ENCODE measurements around the gene ZNF253.
A peak's percentile ranks its signal among the peaks of the same experiment; 100 is the strongest.
"Not testable (repeated sequence)": the region's sequence is repeated elsewhere in the genome, so short reads cannot be mapped to it uniquely, and the experiment has no call there.

Gene ZNF253

GRCh38 chr19:19865750-19866610 lies at the start of gene ZNF253:
ZNF253 (plus strand) TSS chr19:19865882; CDS start chr19:19865997, 115 bp downstream.
- peak; percentile 79 for DNase-seq (ENCODE audit: low read depth, low spot score)

DNA sequence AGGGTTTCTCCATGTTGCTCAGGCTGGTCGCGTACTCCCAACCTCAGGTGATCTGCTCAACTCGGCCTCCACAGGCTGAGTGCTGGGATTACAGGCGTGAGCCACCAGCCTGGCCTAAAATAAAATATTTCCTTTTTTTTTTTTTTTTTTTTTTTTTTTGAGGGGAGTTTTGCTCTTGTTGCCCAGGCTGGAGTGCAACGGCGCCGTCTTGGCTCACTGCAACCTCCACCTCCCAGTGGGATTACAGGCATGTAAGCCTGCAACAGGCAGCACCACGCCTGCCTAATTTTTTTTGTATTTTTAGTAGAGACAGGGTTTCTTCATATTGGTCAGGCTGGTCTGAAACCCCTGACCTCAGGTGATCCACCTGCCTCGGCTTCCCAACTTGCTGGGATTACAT lies 49.0 kb upstream of the ZNF253 start:
- no peak for DNase-seq (ENCODE audit: low read depth, low spot score)

DNA sequence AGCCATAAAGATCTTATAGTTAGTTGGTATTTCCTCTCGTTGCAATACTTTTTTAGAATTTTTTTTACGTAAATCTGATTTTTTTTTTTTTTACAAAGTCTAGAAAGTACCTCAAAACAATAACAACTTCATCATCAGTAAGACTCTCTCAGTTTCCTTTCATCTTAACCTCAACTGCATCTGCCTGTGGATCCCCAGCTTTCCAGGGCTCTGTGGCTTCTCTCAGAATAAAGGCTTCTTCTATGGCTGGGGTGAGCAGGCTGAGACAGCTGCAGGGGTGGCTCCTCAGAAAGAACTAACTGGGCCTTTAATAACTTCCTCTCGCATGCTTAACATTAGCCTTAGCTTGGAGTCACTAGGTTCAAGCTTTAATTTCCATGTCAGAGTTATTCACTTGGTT lies 48.3 kb upstream of the ZNF253 start:
- no peak for DNase-seq (ENCODE audit: low read depth, low spot score)

DNA sequence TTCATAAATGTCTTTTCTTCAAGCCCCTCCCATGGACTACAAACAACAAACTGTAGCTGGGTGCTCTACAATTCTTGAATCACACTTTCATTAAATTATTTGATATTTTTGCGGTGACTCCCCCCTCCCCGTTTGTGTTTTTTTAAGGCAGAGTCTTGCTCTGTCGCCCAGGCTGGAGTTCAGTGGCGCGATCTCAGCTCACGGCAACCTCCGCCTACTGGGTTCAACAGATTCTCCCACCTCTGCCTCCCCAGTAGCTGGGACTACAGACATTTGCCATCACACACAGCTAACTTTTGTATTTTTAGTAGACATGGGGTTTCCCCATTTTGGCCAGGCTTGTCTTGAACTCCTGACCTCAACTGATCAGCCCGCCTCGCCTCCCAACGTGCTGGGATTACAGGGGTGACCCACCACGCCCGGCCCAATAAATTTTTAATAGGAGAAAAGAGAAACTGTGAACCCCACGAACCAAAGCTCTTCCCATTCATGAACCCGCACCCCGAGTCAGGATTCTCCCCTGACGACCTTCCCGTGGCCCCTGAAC lies 44.8 kb upstream of the ZNF253 start:
- no peak for DNase-seq (ENCODE audit: low read depth, low spot score)

DNA sequence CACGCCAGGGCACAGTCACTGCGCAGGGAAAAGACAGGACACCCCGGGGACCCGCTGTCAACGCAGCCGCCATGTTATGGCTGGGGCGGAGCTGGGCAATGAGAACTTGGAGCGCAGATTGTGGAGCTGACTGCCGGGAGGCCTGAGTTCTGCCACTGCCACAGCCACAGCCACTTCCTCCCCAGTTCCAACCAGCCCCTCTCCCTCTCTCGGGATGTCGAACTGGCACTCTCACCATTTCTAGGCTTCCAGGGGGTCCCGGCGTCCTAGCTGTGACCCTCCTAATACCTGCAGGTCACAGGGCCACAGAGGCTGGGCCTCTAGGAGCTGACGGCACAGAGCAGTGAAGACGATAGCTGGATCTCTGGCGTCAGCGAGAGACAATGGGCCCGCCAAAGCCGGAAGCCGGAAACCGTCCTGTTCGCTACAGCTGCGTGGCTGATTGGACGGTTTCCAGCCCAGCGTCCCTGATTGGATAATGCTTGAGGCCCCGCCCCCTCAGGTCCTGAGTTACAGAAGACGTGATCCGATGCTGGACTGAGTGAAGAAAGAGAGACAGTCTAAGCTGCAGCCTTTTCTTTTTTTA lies 44.2 kb upstream of the ZNF253 start, which contains the start of gene ZNF506:
TSS of gene ZNF506 (minus strand) at position 385 of the 586 bp plus-strand sequence. CDS start at position 238, 147 bp downstream.
- peak; percentile 93 for DNase-seq (ENCODE audit: low read depth, low spot score)

DNA sequence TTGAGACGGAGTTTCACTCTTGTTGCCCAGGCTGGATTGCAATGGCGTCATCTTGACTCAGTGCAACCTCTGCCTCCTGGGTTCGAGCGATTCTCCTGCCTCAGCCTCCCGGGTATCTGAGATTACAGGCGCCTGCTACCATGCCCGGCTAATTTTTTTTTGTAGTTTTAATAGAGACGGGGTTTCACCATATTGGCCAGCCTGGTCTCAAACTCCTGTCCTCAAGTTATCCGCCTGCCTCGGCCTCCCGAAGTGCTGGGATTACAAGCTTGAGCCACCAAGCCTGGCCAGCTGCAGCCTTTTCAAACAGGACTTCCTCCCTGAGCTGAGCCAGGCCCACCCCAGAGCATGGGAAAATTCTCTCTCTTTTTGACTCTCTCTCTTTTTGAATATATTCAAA lies 43.7 kb upstream of the ZNF253 start:
- not testable (repeated sequence) for DNase-seq (ENCODE audit: low read depth, low spot score)

DNA sequence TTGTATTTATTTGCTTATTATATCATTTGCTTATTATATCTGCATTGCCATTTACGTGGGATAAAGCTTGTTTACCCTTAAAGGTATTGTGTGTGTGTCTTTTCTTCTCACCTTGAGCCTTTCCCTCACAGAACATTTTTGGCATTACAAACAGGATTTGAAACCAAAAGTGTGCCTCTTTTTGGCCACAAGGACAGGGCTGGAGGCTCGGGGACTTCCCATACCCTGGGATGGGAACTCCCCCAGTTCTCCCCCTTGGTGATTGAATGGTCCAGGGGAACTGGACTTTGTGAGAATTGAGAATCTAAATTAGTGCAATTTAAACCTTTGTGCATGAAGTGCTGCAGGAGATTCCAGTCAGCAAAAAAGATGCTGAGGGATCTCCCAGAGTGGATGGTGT lies 41.8 kb upstream of the ZNF253 start:
- DNase-seq (ENCODE audit: low read depth, low spot score), result no peak

DNA sequence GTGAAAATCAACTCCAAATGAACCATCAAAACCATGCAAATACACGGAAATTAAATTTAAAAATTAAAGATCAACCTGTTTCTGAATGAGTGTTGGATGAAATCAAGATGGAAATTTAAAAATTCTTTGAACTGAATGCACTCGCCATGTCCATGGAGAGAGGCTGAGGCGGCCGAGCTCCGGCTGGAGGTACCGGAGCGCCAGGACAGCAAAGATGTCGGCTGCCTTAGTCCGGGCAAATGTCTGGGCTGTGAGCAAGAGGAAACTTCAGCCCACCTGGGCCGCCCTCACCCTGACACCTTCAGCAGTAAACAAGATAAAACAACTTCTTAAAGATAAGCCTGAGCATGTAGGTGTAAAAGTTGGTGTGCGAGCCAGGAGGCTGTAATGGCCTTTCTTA lies 38.8 kb upstream of the ZNF253 start:
- no peak for DNase-seq (ENCODE audit: low read depth, low spot score)

- no peak for DNase-seq (ENCODE audit: low read depth, low spot score)
Measured at GRCh38 chr19:19835560-19836038, 30.1 kb upstream of the ZNF253 start.

DNA sequence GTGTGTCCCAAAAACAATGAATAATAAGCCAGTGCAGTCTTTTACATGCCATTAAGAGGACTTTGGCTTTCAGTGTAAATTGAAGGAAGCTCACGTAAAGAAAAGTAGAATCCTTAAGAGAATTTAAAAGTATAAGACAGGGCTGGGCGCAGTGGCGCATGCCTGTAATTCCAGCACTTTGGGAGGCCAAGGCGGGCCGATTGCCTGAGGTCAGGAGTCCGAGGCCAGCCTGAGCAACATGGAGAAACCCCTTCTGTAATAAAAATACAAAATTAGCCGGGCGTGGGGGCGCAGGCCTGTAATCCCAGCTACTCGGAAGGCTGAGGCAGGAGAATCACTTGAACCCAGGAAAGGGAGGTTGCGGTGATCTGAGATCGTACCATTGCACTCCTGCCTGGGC lies 17.9 kb upstream of the ZNF253 start:
- no peak for DNase-seq (ENCODE audit: low read depth, low spot score)

DNA sequence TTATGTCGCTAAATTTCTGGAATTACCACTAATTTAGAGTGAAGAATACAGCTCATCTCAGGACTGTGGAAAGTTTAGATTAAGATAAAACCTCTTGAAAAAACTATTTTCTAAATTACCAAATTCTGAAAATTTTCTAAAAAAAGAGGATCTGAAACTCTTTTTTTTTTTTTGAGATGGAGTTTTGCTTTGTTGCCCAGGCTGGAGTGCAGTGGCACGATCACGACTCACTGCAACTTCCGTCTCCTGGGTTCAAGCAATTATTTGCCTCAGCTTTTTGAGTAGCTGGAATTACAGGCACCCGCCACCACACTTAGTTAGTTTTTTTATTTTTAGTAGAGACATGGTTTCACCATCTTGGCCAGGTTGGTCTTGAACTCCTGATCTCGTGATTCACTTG lies 16.6 kb upstream of the ZNF253 start:
- DNase-seq (ENCODE audit: low read depth, low spot score), result no peak

- DNase-seq (ENCODE audit: low read depth, low spot score), result not testable (repeated sequence)
Measured at GRCh38 chr19:19851740-19852139, 13.9 kb upstream of the ZNF253 start.

DNA sequence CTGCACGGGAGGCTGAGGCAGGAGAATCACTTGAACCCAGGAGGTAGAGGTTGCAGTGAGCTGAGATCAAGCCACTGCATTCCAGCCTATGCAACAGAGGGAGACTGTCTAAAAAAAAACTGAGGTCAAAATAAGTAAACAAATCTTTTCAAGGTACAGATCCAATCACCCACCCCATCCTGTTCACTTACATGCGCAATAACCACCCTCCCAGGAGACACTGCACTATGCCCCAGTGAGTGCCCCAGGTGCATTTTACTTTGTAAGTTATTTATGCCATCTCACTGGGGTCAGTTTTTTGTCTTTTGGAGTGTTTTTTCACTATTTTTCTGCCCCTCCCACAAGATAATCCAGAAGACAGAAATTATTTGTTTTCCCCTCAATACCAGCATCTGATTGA lies 6.9 kb upstream of the ZNF253 start:
- no peak for DNase-seq (ENCODE audit: low read depth, low spot score)

DNA sequence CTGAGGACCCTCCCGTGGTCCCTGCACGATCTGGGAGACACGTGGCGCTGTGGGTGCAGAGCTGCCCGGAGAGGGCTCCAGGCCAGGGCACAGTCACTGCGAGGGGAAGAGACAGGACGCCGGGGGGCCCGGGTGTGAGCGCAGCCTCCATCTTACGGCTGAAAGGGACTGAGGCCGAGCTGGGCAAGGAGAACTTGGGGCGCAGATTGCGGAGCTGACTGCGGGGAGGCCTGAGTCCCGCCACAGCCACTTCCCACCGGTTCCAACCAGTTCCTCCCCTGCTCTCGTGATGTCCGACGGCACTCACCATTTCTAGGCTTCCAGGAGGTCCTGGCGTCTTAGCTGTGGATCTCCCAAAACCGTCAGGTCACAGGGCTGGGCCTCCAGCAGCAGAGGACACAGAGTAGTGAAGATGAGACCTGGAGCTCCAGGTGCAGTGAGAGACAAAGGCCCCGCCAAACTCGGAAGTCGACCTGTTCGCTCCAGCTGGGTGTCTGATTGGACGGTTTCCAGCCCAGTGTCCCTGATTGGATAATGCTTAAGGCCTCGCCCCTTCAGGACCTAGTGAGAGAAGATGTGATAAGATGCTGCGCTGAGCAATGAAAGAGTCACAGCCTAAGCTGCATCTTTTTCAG lies 4.8 kb upstream of the ZNF253 start:
- DNase-seq (ENCODE audit: low read depth, low spot score), result no peak

GRCh38 chr19:19866611-19867248 lies 1.0 kb downstream of the ZNF253 start:
- no peak for DNase-seq (ENCODE audit: low read depth, low spot score)

- not testable (repeated sequence) for DNase-seq (ENCODE audit: low read depth, low spot score)
Measured at GRCh38 chr19:19870086-19870485, 4.4 kb downstream of the ZNF253 start.

DNA sequence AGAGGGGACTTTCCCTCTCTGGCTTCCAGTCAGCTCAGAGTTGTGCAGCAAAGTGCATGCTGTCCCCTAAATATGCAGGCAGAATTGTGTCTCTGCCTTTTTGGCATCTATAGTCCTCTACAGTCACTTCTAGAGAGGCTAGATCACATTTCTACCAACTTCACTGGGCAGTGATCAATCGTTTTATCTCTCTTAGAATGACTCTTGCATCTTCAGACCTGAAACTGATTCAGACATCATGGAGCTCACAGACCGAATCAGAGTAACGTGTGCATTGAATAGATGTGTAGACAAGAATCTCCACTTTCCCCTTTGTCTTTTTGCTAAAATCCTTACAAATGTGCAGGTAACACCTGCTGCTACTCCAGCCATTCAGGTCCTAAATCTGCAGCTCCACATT lies 6.2 kb downstream of the ZNF253 start:
- DNase-seq (ENCODE audit: low read depth, low spot score), result no peak

DNA sequence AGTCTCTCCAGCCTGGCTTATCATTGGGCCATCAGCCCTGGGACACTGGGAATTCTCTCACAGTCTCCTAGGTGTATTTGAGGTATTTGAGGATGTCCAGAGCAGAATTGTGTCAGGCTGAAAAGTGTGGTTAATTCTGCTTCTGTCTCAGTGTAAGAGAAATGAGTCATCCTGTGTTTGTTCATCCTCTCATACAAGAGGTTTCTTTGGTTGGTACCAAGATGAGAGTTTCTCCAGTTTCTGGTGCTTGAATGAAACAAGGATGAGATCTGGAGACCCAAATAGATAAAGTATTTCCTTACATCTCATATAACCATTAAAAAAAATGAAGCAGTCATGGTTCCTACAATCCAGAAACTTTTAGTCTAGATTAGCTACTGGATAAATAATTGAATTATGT lies 7.7 kb downstream of the ZNF253 start:
- no peak for DNase-seq (ENCODE audit: low read depth, low spot score)

- no peak for DNase-seq (ENCODE audit: low read depth, low spot score)
Measured at GRCh38 chr19:19877724-19878123, 12.0 kb downstream of the ZNF253 start.

DNA sequence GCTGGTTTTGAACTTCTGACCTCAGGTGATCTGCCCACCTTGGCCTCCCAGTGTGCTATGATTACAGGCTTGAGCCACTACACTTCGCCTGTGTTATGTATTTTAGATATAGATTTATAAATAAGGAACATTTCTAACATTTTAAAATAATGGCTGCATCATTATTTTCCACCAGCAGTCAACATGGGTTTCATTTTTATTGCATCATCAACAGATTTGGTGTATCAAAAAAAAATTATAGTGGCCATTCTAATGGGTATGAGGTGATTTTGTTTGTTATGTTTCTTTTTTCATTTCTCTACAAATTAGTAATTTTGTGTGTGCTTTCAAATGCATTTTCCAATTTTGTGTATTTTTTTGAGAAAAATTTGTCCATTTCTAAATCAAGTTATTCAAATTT lies 18.9 kb downstream of the ZNF253 start:
- DNase-seq (ENCODE audit: low read depth, low spot score), result no peak

- not testable (repeated sequence) for DNase-seq (ENCODE audit: low read depth, low spot score)
Measured at GRCh38 chr19:19892055-19892941, 26.6 kb downstream of the ZNF253 start.

Data from smooth muscle cell of the brain vasculature (primary cell).